Fibroblast of the aortic adventitia (primary cell): ENCODE results near the gene PIEZO1. TPM values are rescaled to one million over a fixed set of nuclear protein-coding genes. Genes with fewer than 3 reads are reported as not detected.

Experiments
- DNase-seq: peaks from one replicate; pipeline ENCODE4 v3.0.0-alpha.2; 2010; ENCODE audit warnings: low read depth
- H3K4me3 ChIP-seq: 2 replicates; pipeline ENCODE4 v1.5.1; 2011; ENCODE audit warnings: low read depth, mild to moderate bottlenecking, control low read depth, low read length, moderate library complexity
- CTCF ChIP-seq: IDR thresholded peaks from 2 replicates; pipeline ENCODE4 v1.5.1; 2011; ENCODE audit warnings: mild to moderate bottlenecking, low read length, control low read depth, inconsistent platforms; ENCODE audit not compliant: insufficient read depth
- total RNA-seq: library from RNA; depleted of rRNA; stranded (reverse); fragments of >200 nt; gene quantifications from 2 replicates; pipeline ENCODE4 v1.2.3, GENCODE V29; 2012; ENCODE audit warnings: low replicate concordance

Gene PIEZO1
- total RNA-seq, 1 donor = 143 TPM

GRCh38 chr16:88754912-88755744, 29.9 kb downstream of the PIEZO1 start:
- TF ChIP-seq CTCF = no peak
- no peak overlapping the region for H3K4me3 ChIP-seq
- no peak for DNase-seq

GRCh38 chr16:88754109-88754911, 30.7 kb downstream of the PIEZO1 start:
- no peak for DNase-seq

GRCh38 chr16:88753602-88754001, 31.4 kb downstream of the PIEZO1 start:
- H3K4me3 ChIP-seq = no peak overlapping the region
- no peak for TF ChIP-seq CTCF
- DNase-seq = no peak

More at GRCh38 chr16:88754109-88754911, 30.7 kb downstream of the PIEZO1 start:
- no peak for TF ChIP-seq CTCF
- no peak overlapping the region for H3K4me3 ChIP-seq

- no peak overlapping the region for H3K4me3 ChIP-seq
- TF ChIP-seq CTCF = no peak
- DNase-seq = no peak
Measured at GRCh38 chr16:88753191-88753590, 31.8 kb downstream of the PIEZO1 start.

GRCh38 chr16:88752386-88753002, 32.5 kb downstream of the PIEZO1 start:
- TF ChIP-seq CTCF = no peak
- no peak for DNase-seq
- H3K4me3 ChIP-seq = no peak overlapping the region

GRCh38 chr16:88750854-88751253, 34.2 kb downstream of the PIEZO1 start:
- DNase-seq = no peak
- H3K4me3 ChIP-seq = no peak overlapping the region
- TF ChIP-seq CTCF = no peak
